ENCODE results near the gene TOR1B. TPM values are rescaled to one million over a fixed set of nuclear protein-coding genes. Genes with fewer than 3 reads are reported as not detected.

TOR1B gene
- polyA plus RNA-seq, 3 donors: 18.4 to 20.8 (median 20.0) TPM

DNA sequence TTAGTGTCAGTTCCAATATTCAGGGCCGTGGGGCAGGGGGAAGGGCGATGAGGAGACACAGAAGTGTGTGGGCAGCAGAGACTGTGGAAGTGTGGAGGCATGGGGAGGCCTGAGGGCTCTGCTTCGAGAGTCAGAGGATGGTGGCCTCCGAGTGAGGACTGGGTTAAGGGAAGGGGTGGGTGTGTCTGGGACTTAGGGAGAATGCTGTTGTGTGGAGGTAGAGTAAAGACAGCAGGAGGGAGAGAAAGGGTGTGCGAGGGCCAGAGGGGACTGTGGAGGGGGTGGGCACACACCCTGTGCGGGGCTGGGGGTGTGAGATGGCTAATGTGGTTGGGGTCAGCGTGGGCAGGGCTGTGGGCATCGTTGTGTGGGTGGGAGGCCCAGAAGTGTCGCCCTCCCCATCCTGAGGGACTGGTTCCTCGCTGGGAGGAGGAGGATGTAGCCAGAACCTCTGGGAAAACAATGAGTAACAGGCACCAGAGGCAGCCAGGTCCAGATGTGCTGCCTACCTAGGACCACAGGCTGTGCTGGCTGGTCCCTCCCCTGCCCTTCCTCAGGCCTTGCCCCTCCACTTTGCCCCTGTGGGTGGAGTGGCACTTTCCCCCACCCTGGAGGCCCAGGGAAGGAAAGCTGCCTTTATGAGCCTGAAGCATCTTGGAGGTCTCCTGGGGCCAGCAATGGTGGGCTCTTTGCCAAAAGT lies 36.5 kb downstream of the TOR1B start:
- DNase-seq (ENCODE audit: low read depth in 3 of 3, low spot score in 2 of 3): no peak

GRCh38 chr9:129840034-129840433 lies 37.0 kb downstream of the TOR1B start:
- no peak for DNase-seq (ENCODE audit: low read depth in 3 of 3, low spot score in 2 of 3)

GRCh38 chr9:129841071-129841470 lies 38.1 kb downstream of the TOR1B start:
- no peak for DNase-seq (ENCODE audit: low read depth in 3 of 3, low spot score in 2 of 3)

GRCh38 chr9:129845373-129845772 lies 42.4 kb downstream of the TOR1B start:
- DNase-seq (ENCODE audit: low read depth in 3 of 3, low spot score in 2 of 3): no peak

GRCh38 chr9:129848712-129849441 lies 45.9 kb downstream of the TOR1B start:
- DNase-seq (ENCODE audit: low read depth in 3 of 3, low spot score in 2 of 3): no peak

- DNase-seq (ENCODE audit: low read depth in 3 of 3, low spot score in 2 of 3): no peak
These were observed 46.9 kb downstream of the TOR1B start for GRCh38 chr9:129849901-129850300.

DNA sequence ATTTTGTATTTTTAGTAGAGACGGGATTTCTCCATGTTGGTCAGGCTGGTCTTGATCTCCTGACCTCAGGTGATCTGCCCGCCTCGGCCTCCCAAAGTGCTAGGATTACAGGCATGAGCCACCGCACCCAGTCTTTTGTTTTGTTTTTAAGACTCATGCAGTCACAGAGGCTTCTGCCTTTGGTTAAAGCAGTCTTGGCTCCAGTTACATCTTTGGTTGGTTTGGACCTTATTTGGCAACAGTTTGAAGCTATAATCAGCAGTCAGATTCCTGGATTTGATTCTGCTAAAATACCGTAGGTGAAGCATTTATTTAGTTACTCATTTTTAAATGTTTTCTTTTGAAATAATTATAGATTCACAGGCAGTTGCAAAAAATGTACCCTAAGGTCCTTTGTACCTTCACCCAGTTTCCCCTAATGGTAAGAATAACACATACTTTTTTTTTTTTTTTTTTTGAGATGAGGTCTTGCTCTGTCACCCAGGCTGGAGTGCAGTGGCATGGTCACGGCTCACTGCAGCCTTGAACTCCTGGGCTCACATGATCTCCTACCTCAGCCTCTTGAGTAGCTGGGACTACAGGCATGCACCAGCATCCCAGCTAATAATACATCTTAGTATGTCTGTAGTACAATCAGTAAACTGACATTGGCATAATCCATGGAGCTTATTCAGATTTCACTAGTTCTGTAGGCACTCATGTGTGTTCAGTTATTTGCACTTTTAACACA lies 48.0 kb downstream of the TOR1B start:
- no peak for DNase-seq (ENCODE audit: low read depth in 3 of 3, low spot score in 2 of 3)

DNA sequence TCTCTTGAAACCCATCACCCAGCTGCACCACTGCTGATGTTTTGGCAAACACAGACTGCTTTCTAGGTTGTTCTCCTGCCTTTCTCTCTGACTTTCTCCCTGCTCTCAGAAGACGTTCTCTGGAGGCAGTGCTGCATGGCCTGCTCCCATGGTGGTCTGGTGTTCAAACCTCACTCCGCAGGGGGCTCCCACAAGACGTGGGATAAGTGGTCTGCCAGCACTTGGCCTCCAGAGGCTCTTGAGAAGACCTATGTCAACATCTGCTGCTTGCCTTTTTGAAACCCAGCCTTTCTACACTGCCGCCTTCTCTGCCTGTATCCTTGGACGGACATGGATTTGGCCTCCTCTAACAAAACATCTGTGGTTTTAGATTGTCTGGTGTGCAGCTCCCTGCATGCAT lies 48.8 kb downstream of the TOR1B start:
- no peak for DNase-seq (ENCODE audit: low read depth in 3 of 3, low spot score in 2 of 3)

DNA sequence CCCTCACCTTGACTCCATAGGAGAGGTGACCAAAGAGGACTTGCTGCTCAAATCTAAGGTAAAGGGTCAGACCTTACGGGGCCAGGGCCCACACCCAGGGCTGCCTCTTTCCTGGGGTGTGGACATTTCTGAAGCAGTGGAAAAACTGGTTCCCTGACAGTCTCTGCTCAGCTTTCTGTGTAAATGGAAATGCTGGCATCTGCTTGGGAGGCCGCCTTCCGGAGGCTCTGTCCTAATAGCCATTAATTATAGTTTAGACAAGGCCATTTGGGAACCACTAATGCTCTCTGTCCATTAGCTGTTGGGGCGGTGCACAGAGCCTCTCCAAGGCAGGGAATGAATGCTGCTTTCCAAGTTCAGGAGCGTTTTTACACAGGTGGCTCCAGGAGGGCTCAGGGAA lies 49.6 kb downstream of the TOR1B start:
- DNase-seq (ENCODE audit: low read depth in 3 of 3, low spot score in 2 of 3): no peak

DNA sequence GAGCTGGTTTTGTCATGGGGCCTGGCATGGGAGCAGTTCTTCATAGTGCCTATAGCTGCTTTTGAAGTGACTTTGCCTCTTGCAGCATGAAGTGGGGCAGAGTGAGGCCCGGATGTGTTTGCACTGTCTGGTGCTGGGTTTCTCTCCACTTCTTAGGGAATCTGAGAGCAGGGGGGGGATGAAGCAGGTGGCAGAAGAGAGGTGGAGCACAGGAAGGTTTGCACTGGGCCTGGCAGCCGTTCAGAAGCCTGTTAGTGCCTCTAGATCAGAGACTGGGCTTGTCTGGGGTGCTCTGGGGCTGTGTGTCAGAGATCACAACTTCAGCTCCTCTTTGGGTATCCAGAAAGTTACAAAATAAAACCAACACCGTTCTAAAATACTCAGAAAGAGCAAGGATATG lies 50.6 kb downstream of the TOR1B start:
- DNase-seq (ENCODE audit: low read depth in 3 of 3, low spot score in 2 of 3): no peak

DNA sequence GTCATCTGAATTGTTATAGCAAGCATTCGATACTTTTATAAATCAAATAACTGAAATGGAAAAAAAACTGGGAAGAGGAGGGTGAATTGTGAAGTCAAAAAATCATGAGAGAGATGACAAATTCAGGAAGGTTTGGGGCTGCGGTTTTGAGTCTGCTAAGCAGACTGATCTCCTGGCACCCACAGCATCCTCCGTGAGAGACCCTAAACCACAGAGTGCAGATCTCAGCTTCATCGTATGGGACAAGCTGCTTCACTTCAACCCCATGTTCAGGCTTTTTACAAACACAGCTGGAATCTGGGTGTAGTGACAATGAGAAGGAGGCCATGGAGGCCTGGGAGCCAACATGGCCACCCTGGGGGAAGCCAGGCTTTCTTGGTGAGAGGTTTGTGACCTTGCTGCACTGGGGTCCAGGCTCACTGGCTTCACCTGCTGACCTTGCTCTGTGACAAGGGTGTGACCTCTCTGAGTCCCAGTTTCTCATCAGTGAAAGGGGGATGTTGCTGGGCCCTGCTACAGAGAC lies 51.7 kb downstream of the TOR1B start:
- DNase-seq (ENCODE audit: low read depth in 3 of 3, low spot score in 2 of 3): no peak

DNA sequence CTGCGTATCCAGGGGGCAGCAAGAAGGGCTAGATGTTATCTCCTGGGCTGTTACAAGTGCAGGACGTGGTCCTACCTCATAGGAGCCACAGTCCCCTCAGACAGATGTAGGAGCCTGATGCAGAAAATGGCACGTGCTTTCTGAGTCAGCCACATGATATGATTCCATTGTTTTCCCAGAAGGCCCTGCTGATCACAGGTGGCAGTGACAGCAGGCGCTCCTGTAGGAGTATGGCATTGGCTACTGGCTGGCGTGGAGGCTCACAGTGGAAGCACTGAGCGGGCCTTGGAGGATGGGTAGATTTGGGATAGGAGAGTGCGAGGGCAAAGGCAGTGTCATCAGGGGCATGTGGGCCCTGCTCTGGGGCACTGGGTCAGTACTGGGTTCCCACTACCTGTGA lies 54.2 kb downstream of the TOR1B start:
- DNase-seq (ENCODE audit: low read depth in 3 of 3, low spot score in 2 of 3): no peak

- no peak for DNase-seq (ENCODE audit: low read depth in 3 of 3, low spot score in 2 of 3)
These were observed 55.4 kb downstream of the TOR1B start for GRCh38 chr9:129858167-129858962.

Other genes starting within 250 kb of the TOR1B start
- gene C9orf50, start 182.1 kb upstream of the TOR1B start, polyA plus RNA-seq (ENCODE audit: insufficient read length in 3 of 3): under 1 TPM; 0.34 to 0.57 (median 0.35) TPM
- gene NTMT1, start 177.0 kb upstream of the TOR1B start, polyA plus RNA-seq (ENCODE audit: insufficient read length in 3 of 3): 10 to 100 TPM; 32.0 to 35.3 (median 32.5) TPM
- gene ASB6, start 161.0 kb upstream of the TOR1B start, polyA plus RNA-seq (ENCODE audit: insufficient read length in 3 of 3): 10 to 100 TPM; 14.2 to 17.0 (median 16.5) TPM
- under 1 TPM; 0.85 to 1.00 (median 0.92) TPM for gene PRRX2, start 137.5 kb upstream of the TOR1B start, polyA plus RNA-seq (ENCODE audit: insufficient read length in 3 of 3)
- 1 to 10 TPM; 3.7 to 5.3 (median 5.1) TPM for gene PTGES, start 50.1 kb upstream of the TOR1B start, polyA plus RNA-seq (ENCODE audit: insufficient read length in 3 of 3)
- gene TOR1A, start 21.0 kb downstream of the TOR1B start, polyA plus RNA-seq (ENCODE audit: insufficient read length in 3 of 3): 10 to 100 TPM; 43.9 to 45.0 (median 44.1) TPM
- gene C9orf78, start 32.1 kb downstream of the TOR1B start, polyA plus RNA-seq (ENCODE audit: insufficient read length in 3 of 3): 10 to 100 TPM; 85.9 to 97.0 (median 96.4) TPM
- 10 to 100 TPM; 16.4 to 19.3 (median 16.8) TPM for gene USP20, start 32.3 kb downstream of the TOR1B start, polyA plus RNA-seq (ENCODE audit: insufficient read length in 3 of 3)
- gene FNBP1, start 240.0 kb downstream of the TOR1B start, polyA plus RNA-seq (ENCODE audit: insufficient read length in 3 of 3): 10 to 100 TPM; 45.0 to 51.4 (median 51.1) TPM